Stimulated activated CD4-positive, alpha-beta T cell treated with anti-CD3 and anti-CD28 coated beads, Interleukin-15, amount 100 ng/mL, for 24 hours (primary cell): ENCODE data around the gene RADIL.
A peak's percentile ranks its signal among the peaks of the same experiment; 100 is the strongest.

Experiments used
- DNase-seq: peaks from one replicate; pipeline ENCODE4 v3.0.0-alpha.2; 2020

The RADIL gene

GRCh38 chr7:4849390-4849789, 34.1 kb downstream of the RADIL start:
- DNase-seq = peak; percentile 19

- no peak for DNase-seq
Observed at GRCh38 chr7:4845740-4846142, 37.8 kb downstream of the RADIL start.

- DNase-seq = no peak
Observed at GRCh38 chr7:4842319-4843064, 41.0 kb downstream of the RADIL start.

GRCh38 chr7:4841836-4842235, 41.7 kb downstream of the RADIL start:
- no peak for DNase-seq

- DNase-seq = no peak
Observed at GRCh38 chr7:4841007-4841784, 42.3 kb downstream of the RADIL start.

GRCh38 chr7:4840079-4840501, 43.4 kb downstream of the RADIL start:
- no peak for DNase-seq

GRCh38 chr7:4838626-4839334, 44.7 kb downstream of the RADIL start:
- DNase-seq = no peak

GRCh38 chr7:4837803-4838625, 45.5 kb downstream of the RADIL start:
- DNase-seq = no peak

- no peak for DNase-seq
Observed at GRCh38 chr7:4837041-4837802, 46.3 kb downstream of the RADIL start.

- DNase-seq = no peak
Observed at GRCh38 chr7:4836206-4836661, 47.3 kb downstream of the RADIL start.

- no peak for DNase-seq
Observed at GRCh38 chr7:4835398-4836205, 47.9 kb downstream of the RADIL start.

- DNase-seq = no peak
Observed at GRCh38 chr7:4834601-4835397, 48.7 kb downstream of the RADIL start.

- DNase-seq = no peak
Observed at GRCh38 chr7:4833691-4834600, 49.6 kb downstream of the RADIL start.

GRCh38 chr7:4833176-4833575, 50.3 kb downstream of the RADIL start:
- no peak for DNase-seq

- DNase-seq = no peak
Observed at GRCh38 chr7:4832711-4833110, 50.8 kb downstream of the RADIL start.

GRCh38 chr7:4831723-4832495, 51.6 kb downstream of the RADIL start:
- no peak for DNase-seq

GRCh38 chr7:4830176-4830575, 53.3 kb downstream of the RADIL start:
- DNase-seq = peak; percentile 74

- DNase-seq = no peak
Observed at GRCh38 chr7:4828720-4829383, 54.7 kb downstream of the RADIL start.
